ENCODE results near the gene ETNK2. TPM values are rescaled to one million over a fixed set of nuclear protein-coding genes. Genes with fewer than 3 reads are reported as not detected.

The ETNK2 gene
- total RNA-seq, 1 donor from 2014 or later = 8.2 TPM

DNA sequence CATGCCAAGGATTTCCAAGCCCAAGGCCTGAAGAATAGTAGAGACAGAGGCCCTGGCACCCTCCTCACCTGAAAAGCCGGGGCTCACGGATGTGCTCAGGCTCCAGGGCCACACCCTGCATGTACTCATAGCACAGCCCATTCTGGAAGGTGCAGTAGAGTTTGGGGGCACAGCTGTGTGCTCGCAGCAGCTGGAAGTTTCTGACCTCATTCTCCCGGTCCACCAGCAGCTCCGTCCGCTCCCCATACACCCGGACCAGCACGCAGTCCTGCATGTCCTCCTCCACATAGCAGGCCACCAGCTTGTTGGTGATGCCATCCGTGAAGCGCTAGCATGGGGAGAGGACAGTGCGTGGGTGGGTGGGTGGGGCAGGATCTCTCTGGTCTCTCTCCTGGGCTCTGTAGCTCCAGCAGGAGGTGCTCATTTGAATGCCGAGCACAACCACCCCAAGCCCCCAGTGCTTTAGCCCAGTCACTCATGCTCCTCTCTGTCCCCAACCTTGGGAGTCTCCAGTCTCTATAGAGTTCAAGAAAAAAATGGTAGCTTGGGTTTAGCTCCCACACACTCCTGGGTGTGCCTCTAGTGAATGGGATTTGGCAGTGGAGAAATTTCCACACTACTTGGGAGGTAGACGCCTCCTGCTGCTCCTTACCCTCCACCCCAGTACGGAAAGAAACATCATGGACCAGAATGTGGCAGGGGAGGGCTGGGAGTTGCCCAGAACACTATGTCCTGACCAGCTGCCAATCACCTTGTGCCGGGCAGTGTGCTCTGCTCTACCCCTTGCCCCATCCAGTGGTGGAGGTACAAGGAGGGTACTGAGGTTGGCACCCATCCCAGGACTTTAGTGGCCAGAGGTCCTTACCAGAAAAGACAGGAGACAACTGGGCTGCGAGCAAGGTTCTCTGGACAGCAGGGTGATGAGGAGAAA is 1.9 kb downstream of the ETNK2 start:
- no peaks in the 10 kb centered on the region for H3K4me1 Mint-ChIP-seq (ENCODE audit: low read depth, unreplicated experiment)
- H3K27me3 ChIP-seq (ENCODE audit: insufficient read depth, low read length) = no peaks in the 10 kb centered on the region
- H3K4me3 ChIP-seq (ENCODE audit: insufficient read depth, low read depth, low read length) = no peak overlapping the region
- no peak overlapping the region for H3K4me2 ChIP-seq (ENCODE audit: low read length)
- peaks cover 22% of the 10 kb centered on the region for H3K27me3 Mint-ChIP-seq (ENCODE audit: low read depth, unreplicated experiment)
- peaks cover 7% of the 10 kb centered on the region for H3K4me1 ChIP-seq (ENCODE audit: insufficient read depth, low read length)
- no peak for TF ChIP-seq EZH2 (IDR thresholded peaks at IDR 0.05; ENCODE audit: insufficient read depth, low read length)
- TF ChIP-seq, protein P1, sequence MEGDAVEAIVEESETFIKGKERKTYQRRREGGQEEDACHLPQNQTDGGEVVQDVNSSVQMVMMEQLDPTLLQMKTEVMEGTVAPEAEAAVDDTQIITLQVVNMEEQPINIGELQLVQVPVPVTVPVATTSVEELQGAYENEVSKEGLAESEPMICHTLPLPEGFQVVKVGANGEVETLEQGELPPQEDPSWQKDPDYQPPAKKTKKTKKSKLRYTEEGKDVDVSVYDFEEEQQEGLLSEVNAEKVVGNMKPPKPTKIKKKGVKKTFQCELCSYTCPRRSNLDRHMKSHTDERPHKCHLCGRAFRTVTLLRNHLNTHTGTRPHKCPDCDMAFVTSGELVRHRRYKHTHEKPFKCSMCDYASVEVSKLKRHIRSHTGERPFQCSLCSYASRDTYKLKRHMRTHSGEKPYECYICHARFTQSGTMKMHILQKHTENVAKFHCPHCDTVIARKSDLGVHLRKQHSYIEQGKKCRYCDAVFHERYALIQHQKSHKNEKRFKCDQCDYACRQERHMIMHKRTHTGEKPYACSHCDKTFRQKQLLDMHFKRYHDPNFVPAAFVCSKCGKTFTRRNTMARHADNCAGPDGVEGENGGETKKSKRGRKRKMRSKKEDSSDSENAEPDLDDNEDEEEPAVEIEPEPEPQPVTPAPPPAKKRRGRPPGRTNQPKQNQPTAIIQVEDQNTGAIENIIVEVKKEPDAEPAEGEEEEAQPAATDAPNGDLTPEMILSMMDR (IDR thresholded peaks at IDR 0.05; ENCODE audit: insufficient read depth, low read depth, low read length) = no peak
- H3K9me3 ChIP-seq (ENCODE audit: insufficient read depth, low read depth, low read length) = no peaks in the 10 kb centered on the region
- H3K4me3 Mint-ChIP-seq (ENCODE audit: unreplicated experiment) = peak overlapping the region; percentile 34
- no peak overlapping the region for H3K27ac ChIP-seq (ENCODE audit: low read depth, low read length)
- DNase-seq (ENCODE audit: low read depth) (no peak), FAIRE-seq (no peak)
- no peak overlapping the region for H3K27ac Mint-ChIP-seq (ENCODE audit: unreplicated experiment)
- no peaks in the 10 kb centered on the region for H4K20me1 ChIP-seq (ENCODE audit: insufficient read depth, low read length)
- H3K9me3 Mint-ChIP-seq (ENCODE audit: unreplicated experiment) = no peaks in the 10 kb centered on the region
- no peak overlapping the region for H2AFZ ChIP-seq (ENCODE audit: low read depth, low read length)
- H3K36me3 ChIP-seq (ENCODE audit: insufficient read depth, low read length) = no peaks in the 10 kb centered on the region
- no peak overlapping the region for H3K9ac ChIP-seq (ENCODE audit: low read length)
- no peaks in the 10 kb centered on the region for H3K79me2 ChIP-seq (ENCODE audit: insufficient read depth, low read length)
- peaks cover 5% of the 10 kb centered on the region for H3K36me3 Mint-ChIP-seq (ENCODE audit: low read depth, unreplicated experiment)

DNA sequence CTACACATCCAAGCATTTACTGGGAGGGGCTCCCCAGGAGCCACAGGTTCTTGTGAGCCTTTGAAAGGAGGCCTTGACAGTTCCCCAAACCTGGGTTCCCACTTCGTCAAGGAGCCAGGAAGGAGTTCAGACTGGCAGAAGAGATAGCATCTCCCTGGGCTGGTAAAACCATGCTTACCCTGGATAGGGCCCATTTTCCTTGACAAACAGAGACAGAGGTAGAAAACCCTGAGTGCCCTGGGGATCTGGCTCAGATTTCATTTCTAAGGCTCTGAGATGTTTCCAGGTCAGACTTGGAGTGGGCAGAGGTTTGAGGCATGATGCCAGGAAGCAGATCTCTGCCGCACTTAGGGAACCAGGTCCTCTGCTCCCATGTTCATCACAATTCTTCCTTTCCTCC is 2.7 kb downstream of the ETNK2 start:
- Histone ChIP-seq H3K79me2 (ENCODE audit: insufficient read depth, low read length) (no peaks in the 10 kb centered on the region), H3K27me3 (ENCODE audit: insufficient read depth, low read length) (no peaks in the 10 kb centered on the region), H3K4me1 (ENCODE audit: insufficient read depth, low read length) (peaks cover 7% of the 10 kb centered on the region), H3K4me3 (ENCODE audit: insufficient read depth, low read depth, low read length) (no peak overlapping the region), H3K36me3 (ENCODE audit: insufficient read depth, low read length) (no peaks in the 10 kb centered on the region), H3K27ac (ENCODE audit: low read depth, low read length) (no peak overlapping the region), H4K20me1 (ENCODE audit: insufficient read depth, low read length) (no peaks in the 10 kb centered on the region), H2AFZ (ENCODE audit: low read depth, low read length) (no peak overlapping the region), H3K9me3 (ENCODE audit: insufficient read depth, low read depth, low read length) (no peaks in the 10 kb centered on the region), H3K4me2 (ENCODE audit: low read length) (no peak overlapping the region), H3K9ac (ENCODE audit: low read length) (no peak overlapping the region)
- DNase-seq (ENCODE audit: low read depth) = no peak
- no peak for TF ChIP-seq EZH2 (IDR thresholded peaks at IDR 0.05; ENCODE audit: insufficient read depth, low read length)
- TF ChIP-seq, protein P1 (IDR thresholded peaks at IDR 0.05; ENCODE audit: insufficient read depth, low read depth, low read length) = no peak
- H3K4me3 Mint-ChIP-seq (ENCODE audit: unreplicated experiment) = no peak overlapping the region
- H3K9me3 Mint-ChIP-seq (ENCODE audit: unreplicated experiment) = peaks cover 6% of the 10 kb centered on the region
- FAIRE-seq = no peak
- H3K36me3 Mint-ChIP-seq (ENCODE audit: low read depth, unreplicated experiment) = peaks cover 7% of the 10 kb centered on the region
- H3K4me1 Mint-ChIP-seq (ENCODE audit: low read depth, unreplicated experiment) = no peaks in the 10 kb centered on the region
- H3K27me3 Mint-ChIP-seq (ENCODE audit: low read depth, unreplicated experiment) = peaks cover 15% of the 10 kb centered on the region
- H3K27ac Mint-ChIP-seq (ENCODE audit: unreplicated experiment) = no peak overlapping the region
